MM.1S (cell line): Measurements from ENCODE around the gene CHGA.

ENCODE experiments used
- DNase-seq: peaks from one replicate; pipeline ENCODE4 v3.0.0-alpha.2; 2015
- H2AFZ ChIP-seq: fragments of 300-600 bp; sonication (generic); 2 replicates; pipeline ENCODE4 v1.6.0; 2016; ENCODE audit warnings: antibody characterized with exemption, low read length
- H3F3A ChIP-seq: fragments of 300-600 bp; sonication (generic); 2 replicates; pipeline ENCODE4 v1.6.1; 2016; ENCODE audit warnings: mild to moderate bottlenecking, antibody characterized with exemption, low read length, moderate library complexity, mixed read lengths; ENCODE audit not compliant: insufficient read depth
- H3K27ac ChIP-seq: fragments of 300-600 bp; sonication (generic); 2 replicates; pipeline ENCODE4 v1.5.1; 2016; ENCODE audit warnings: mild to moderate bottlenecking, low read length
- H3K27me3 ChIP-seq: fragments of 300-600 bp; sonication (generic); replicated peaks from 2 replicates; pipeline ENCODE4 v1.6.0; 2016; ENCODE audit warnings: low read length; ENCODE audit not compliant: insufficient read depth
- H3K36me3 ChIP-seq: fragments of 300-600 bp; sonication (generic); replicated peaks from 2 replicates; pipeline ENCODE4 v1.6.1; 2016; ENCODE audit warnings: mild to moderate bottlenecking, low read length, mixed read lengths; ENCODE audit not compliant: insufficient read depth
- H3K4me1 ChIP-seq: fragments of 300-600 bp; sonication (generic); 2 replicates; pipeline ENCODE4 v1.6.1; 2016; ENCODE audit warnings: low read length, mixed read lengths
- H3K4me2 ChIP-seq: fragments of 300-600 bp; sonication (generic); 2 replicates; pipeline ENCODE4 v1.6.0; 2016; ENCODE audit warnings: low read depth, low read length
- H3K4me3 ChIP-seq: fragments of 300-600 bp; sonication (generic); 2 replicates; pipeline ENCODE4 v1.5.1; 2016; ENCODE audit warnings: low read length, mixed read lengths
- H3K79me2 ChIP-seq: fragments of 300-600 bp; sonication (generic); 2 replicates; pipeline ENCODE4 v1.6.1; 2016; ENCODE audit warnings: mixed run types, low read length, mixed read lengths
- H3K9ac ChIP-seq: fragments of 300-600 bp; sonication (generic); 2 replicates; pipeline ENCODE4 v1.6.1; 2016; ENCODE audit warnings: low read length, mixed read lengths
- H3K9me2 ChIP-seq: fragments of 300-600 bp; sonication (generic); replicated peaks from 2 replicates; pipeline ENCODE4 v1.6.1; 2016; ENCODE audit warnings: mild to moderate bottlenecking, low read length, mixed read lengths; ENCODE audit not compliant: insufficient read depth
- H3K9me3 ChIP-seq: fragments of 300-600 bp; sonication (generic); replicated peaks from 2 replicates; pipeline ENCODE4 v1.6.1; 2016; ENCODE audit warnings: mild to moderate bottlenecking, low read length, mixed read lengths; ENCODE audit not compliant: insufficient read depth
- H4K20me1 ChIP-seq: fragments of 300-600 bp; sonication (generic); 2 replicates; pipeline ENCODE4 v1.6.1; 2016; ENCODE audit warnings: mild to moderate bottlenecking, low read length, moderate library complexity, mixed read lengths; ENCODE audit not compliant: insufficient read depth
- EZH2 ChIP-seq: fragments of 300-600 bp; sonication (generic); optimal IDR thresholded peaks from 2 replicates; pipeline ENCODE3; 2017; ENCODE audit warnings: low read depth, mild to moderate bottlenecking, antibody characterized with exemption, low read length, mixed read lengths
- EZH2phosphoT487 ChIP-seq: fragments of 300-600 bp; sonication (generic); IDR thresholded peaks from 2 replicates; pipeline ENCODE4 v1.6.1; 2018; ENCODE audit warnings: antibody characterized with exemption, low read length
- TF ChIP-seq, protein P1 (sequence below): fragments of 300-600 bp; sonication (generic); IDR thresholded peaks from 2 replicates; pipeline ENCODE4 v1.5.1; 2016; ENCODE audit warnings: antibody characterized with exemption, low read length, mixed read lengths

Gene CHGA

GRCh38 chr14:92917041-92917940 lies 5.7 kb upstream of the CHGA start:
- Histone ChIP-seq H3K9me2 (no peaks in the 10 kb centered on the region), H3K27ac (no peak overlapping the region), H3K4me2 (no peak overlapping the region), H3K4me1 (no peaks in the 10 kb centered on the region), H3K4me3 (no peak overlapping the region), H3K27me3 (no peaks in the 10 kb centered on the region), H3K36me3 (no peaks in the 10 kb centered on the region), H4K20me1 (no peaks in the 10 kb centered on the region), H2AFZ (no peak overlapping the region), H3K79me2 (no peaks in the 10 kb centered on the region), H3F3A (no peaks in the 10 kb centered on the region), H3K9ac (no peak overlapping the region), H3K9me3 (no peaks in the 10 kb centered on the region)
- no peak for DNase-seq
- TF ChIP-seq EZH2phosphoT487 (no peak), EZH2 (no peak)
- TF ChIP-seq, protein P1, sequence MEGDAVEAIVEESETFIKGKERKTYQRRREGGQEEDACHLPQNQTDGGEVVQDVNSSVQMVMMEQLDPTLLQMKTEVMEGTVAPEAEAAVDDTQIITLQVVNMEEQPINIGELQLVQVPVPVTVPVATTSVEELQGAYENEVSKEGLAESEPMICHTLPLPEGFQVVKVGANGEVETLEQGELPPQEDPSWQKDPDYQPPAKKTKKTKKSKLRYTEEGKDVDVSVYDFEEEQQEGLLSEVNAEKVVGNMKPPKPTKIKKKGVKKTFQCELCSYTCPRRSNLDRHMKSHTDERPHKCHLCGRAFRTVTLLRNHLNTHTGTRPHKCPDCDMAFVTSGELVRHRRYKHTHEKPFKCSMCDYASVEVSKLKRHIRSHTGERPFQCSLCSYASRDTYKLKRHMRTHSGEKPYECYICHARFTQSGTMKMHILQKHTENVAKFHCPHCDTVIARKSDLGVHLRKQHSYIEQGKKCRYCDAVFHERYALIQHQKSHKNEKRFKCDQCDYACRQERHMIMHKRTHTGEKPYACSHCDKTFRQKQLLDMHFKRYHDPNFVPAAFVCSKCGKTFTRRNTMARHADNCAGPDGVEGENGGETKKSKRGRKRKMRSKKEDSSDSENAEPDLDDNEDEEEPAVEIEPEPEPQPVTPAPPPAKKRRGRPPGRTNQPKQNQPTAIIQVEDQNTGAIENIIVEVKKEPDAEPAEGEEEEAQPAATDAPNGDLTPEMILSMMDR = no peak

DNA sequence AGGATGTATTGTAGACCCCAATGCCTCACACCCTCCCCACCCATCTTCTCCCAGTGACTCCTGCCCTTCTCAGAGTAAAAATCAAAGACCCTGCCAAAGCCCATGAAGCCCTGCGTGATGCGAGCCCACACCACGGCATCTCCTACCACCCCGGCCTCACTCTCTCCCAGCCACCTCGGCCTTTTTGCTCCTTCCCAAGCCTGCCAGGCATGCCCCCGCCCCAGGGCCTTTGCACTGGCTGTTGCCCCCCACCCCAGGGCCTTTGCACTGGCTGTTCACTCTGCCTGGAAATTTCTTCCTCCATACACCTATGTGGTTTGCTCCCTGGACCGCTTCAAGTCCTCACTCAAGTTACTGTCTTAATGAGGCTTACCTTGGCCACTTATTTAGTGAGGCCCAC lies 5.0 kb upstream of the CHGA start:
- H3K79me2 ChIP-seq = no peaks in the 10 kb centered on the region
- H4K20me1 ChIP-seq = no peaks in the 10 kb centered on the region
- H3K4me3 ChIP-seq = no peak overlapping the region
- no peaks in the 10 kb centered on the region for H3F3A ChIP-seq
- no peaks in the 10 kb centered on the region for H3K4me1 ChIP-seq
- DNase-seq = no peak
- no peaks in the 10 kb centered on the region for H3K27me3 ChIP-seq
- no peaks in the 10 kb centered on the region for H3K9me3 ChIP-seq
- TF ChIP-seq, protein P1 = no peak
- TF ChIP-seq EZH2phosphoT487 (no peak), EZH2 (no peak)
- no peak overlapping the region for H2AFZ ChIP-seq
- no peaks in the 10 kb centered on the region for H3K9me2 ChIP-seq
- H3K27ac ChIP-seq = no peak overlapping the region
- no peak overlapping the region for H3K4me2 ChIP-seq
- H3K36me3 ChIP-seq = no peaks in the 10 kb centered on the region
- H3K9ac ChIP-seq = no peak overlapping the region

GRCh38 chr14:92920001-92920400 lies 2.9 kb upstream of the CHGA start:
- no peaks in the 10 kb centered on the region for H3K9me2 ChIP-seq
- H3K27ac ChIP-seq = no peak overlapping the region
- peaks cover 6% of the 10 kb centered on the region; the same call in 1 of the 2 replicates for H3K4me1 ChIP-seq
- no peaks in the 10 kb centered on the region for H3K9me3 ChIP-seq
- H3K27me3 ChIP-seq = no peaks in the 10 kb centered on the region
- no peaks in the 10 kb centered on the region for H3K36me3 ChIP-seq
- H4K20me1 ChIP-seq = no peaks in the 10 kb centered on the region
- no peak overlapping the region for H2AFZ ChIP-seq
- no peaks in the 10 kb centered on the region for H3K79me2 ChIP-seq
- DNase-seq = no peak
- H3K9ac ChIP-seq = no peak overlapping the region
- no peaks in the 10 kb centered on the region for H3F3A ChIP-seq
- TF ChIP-seq EZH2phosphoT487 (no peak), EZH2 (no peak)
- TF ChIP-seq, protein P1 = no peak
- no peak overlapping the region for H3K4me2 ChIP-seq
- H3K4me3 ChIP-seq = no peak overlapping the region
